HG02588 (cell line): Measurements from ENCODE around the gene SPTBN5.

ENCODE experiments used
- ATAC-seq: cut with Tn5 transposase; IDR thresholded peaks from one replicate; pipeline ENCODE4 v1.9.1; 2021; ENCODE audit warnings: mild to moderate bottlenecking, moderate library complexity; ENCODE audit not compliant: unreplicated experiment

The SPTBN5 gene

GRCh38 chr15:41809121-41809520, 84.7 kb downstream of the SPTBN5 start:
- ATAC-seq: no peak

- no peak for ATAC-seq
These were observed 87.3 kb downstream of the SPTBN5 start for GRCh38 chr15:41806291-41807181.

GRCh38 chr15:41805711-41806110, 88.1 kb downstream of the SPTBN5 start:
- no peak for ATAC-seq

GRCh38 chr15:41804916-41805666, 88.8 kb downstream of the SPTBN5 start:
- ATAC-seq: no peak

GRCh38 chr15:41804361-41804760, 89.5 kb downstream of the SPTBN5 start:
- no peak for ATAC-seq

GRCh38 chr15:41801850-41802455, 91.9 kb downstream of the SPTBN5 start:
- no peak for ATAC-seq

GRCh38 chr15:41801185-41801584, 92.7 kb downstream of the SPTBN5 start:
- ATAC-seq: no peak

GRCh38 chr15:41799488-41799805, 94.4 kb downstream of the SPTBN5 start:
- ATAC-seq: no peak

GRCh38 chr15:41798607-41799487, 95.0 kb downstream of the SPTBN5 start:
- ATAC-seq: no peak
